ENCODE data around the gene OR2A42. TPM values are rescaled to one million over a fixed set of nuclear protein-coding genes. Genes with fewer than 3 reads are reported as not detected.
"Not testable (repeated sequence)": the region's sequence is repeated elsewhere in the genome, so short reads cannot be mapped to it uniquely, and the experiment has no call there.

The OR2A42 gene
- total RNA-seq, 4 donors from 2014 or later, result not detected

DNA sequence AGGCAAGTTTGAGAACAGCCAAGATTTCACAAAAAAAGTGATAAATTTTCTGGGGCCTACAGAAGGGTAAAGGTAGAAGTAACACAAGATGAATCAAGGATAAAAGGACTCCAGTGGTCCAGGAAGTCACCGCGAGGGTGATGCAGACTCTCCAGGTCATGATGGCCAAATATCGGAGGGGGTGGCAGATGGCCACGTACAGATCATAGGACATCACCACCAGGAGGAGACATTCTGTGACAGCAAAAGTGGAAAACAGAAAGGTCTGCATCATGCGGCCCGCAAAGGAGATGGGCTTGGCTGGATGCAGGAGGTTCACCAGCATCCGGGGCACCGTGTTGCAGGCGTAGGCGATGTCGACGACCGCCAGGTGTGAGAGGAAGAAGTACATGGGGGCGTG lies 19.7 kb upstream of the OR2A42 start:
- WGBS, 2 donors (ENCODE audit: low coverage in 1 of 2), result no CpG with 5 or more reads among the region's 14 CpGs

DNA sequence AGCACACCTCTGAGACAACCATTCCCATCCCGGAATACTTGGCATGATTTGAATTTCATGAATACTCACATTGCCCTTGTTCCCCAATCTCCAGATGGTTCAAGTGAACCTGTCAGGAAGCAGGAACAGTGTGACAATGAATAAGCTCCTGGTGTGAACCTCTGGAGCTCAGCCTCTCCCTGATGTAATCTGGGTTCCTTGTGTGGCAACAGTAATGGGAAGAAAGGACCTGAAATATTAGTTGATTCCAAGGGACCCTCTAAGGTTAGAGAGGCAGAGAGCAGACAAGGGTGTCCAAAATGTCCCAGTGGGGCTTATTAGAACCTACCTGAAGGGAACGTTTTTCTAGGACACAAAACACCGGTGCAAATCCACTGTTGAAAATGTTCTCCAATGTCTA lies 16.7 kb upstream of the OR2A42 start:
- in situ Hi-C loops (cut with MboI; ENCODE audit: low pct_ligation_motif_present in 1 of 4, low pct_unique_long_range_greater_than_20kb in 1 of 4, low sequenced_read_pairs in 3 of 4), result no loop called here
- Histone ChIP-seq H3K27me3 (no peaks in the 10 kb centered on the region), H3K4me1 (no peaks in the 10 kb centered on the region), H3K9me3 (no peaks in the 10 kb centered on the region), H3K27ac (no peak overlapping the region), H3K36me3 (no peaks in the 10 kb centered on the region), H3K4me3 (no peak overlapping the region)
- no peak for DNase-seq
- no peak for TF ChIP-seq EP300 (IDR thresholded peaks at IDR 0.05; ENCODE audit: low read depth)
- TF ChIP-seq, protein P1, sequence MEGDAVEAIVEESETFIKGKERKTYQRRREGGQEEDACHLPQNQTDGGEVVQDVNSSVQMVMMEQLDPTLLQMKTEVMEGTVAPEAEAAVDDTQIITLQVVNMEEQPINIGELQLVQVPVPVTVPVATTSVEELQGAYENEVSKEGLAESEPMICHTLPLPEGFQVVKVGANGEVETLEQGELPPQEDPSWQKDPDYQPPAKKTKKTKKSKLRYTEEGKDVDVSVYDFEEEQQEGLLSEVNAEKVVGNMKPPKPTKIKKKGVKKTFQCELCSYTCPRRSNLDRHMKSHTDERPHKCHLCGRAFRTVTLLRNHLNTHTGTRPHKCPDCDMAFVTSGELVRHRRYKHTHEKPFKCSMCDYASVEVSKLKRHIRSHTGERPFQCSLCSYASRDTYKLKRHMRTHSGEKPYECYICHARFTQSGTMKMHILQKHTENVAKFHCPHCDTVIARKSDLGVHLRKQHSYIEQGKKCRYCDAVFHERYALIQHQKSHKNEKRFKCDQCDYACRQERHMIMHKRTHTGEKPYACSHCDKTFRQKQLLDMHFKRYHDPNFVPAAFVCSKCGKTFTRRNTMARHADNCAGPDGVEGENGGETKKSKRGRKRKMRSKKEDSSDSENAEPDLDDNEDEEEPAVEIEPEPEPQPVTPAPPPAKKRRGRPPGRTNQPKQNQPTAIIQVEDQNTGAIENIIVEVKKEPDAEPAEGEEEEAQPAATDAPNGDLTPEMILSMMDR (IDR thresholded peaks at IDR 0.05), result no peak
- TF ChIP-seq POLR2AphosphoS5 (IDR thresholded peaks at IDR 0.05), result no peak
- TF ChIP-seq POLR2A (IDR thresholded peaks at IDR 0.05), result no peak
- WGBS, 2 donors (ENCODE audit: low coverage in 1 of 2), result 88 to 94% methylated on average over 2 to 3 of the region's 3 CpGs
- intact Hi-C loops (cut with DNase I; ENCODE audit: low total_unique reads), result no loop called here

More for the DNA sequence above, 19.7 kb upstream of the OR2A42 start:
- intact Hi-C loops (cut with DNase I; ENCODE audit: low total_unique reads); in situ Hi-C loops (cut with MboI; ENCODE audit: low pct_ligation_motif_present in 1 of 4, low pct_unique_long_range_greater_than_20kb in 1 of 4, low sequenced_read_pairs in 3 of 4); H3K4me1 ChIP-seq; DNase-seq; H3K36me3 ChIP-seq; H3K27ac ChIP-seq; H3K4me3 ChIP-seq; H3K27me3 ChIP-seq; H3K9me3 ChIP-seq: not testable (repeated sequence)

DNA sequence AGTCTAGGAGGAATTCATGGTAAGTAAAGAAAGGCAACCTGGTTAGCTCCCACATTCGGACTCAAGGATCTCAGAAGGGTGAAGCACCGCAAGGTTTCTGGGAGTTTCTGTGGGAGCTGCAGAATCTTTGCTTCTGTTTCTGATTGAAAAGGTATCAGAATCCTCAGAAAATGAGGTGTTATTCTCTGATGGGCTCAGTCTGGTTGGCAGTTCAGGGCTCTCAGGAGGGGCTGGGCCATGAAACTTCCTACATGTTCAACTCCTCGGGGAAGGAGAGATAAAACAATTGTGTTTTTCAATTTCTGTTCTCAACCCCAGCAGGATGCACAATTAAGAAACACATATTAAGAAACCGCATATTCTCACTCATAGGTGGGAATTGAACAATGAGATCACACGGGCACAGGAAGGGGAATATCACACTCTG lies 16.1 kb upstream of the OR2A42 start:
- 78 to 94% methylated on average over 2 to 5 of the region's 5 CpGs for WGBS, 2 donors (ENCODE audit: low coverage in 1 of 2)
- in situ Hi-C loops (cut with MboI; ENCODE audit: low pct_ligation_motif_present in 1 of 4, low pct_unique_long_range_greater_than_20kb in 1 of 4, low sequenced_read_pairs in 3 of 4), result no loop called here
- intact Hi-C loops (cut with DNase I; ENCODE audit: low total_unique reads), result no loop called here
- Histone ChIP-seq H3K27me3 (no peaks in the 10 kb centered on the region), H3K27ac (no peak overlapping the region), H3K9me3 (no peaks in the 10 kb centered on the region), H3K36me3 (no peaks in the 10 kb centered on the region), H3K4me3 (no peak overlapping the region), H3K4me1 (no peaks in the 10 kb centered on the region)
- DNase-seq, result no peak
- TF ChIP-seq EP300 (IDR thresholded peaks at IDR 0.05; ENCODE audit: low read depth) (no peak), POLR2AphosphoS5 (IDR thresholded peaks at IDR 0.05) (no peak), POLR2A (IDR thresholded peaks at IDR 0.05) (no peak)
- TF ChIP-seq, protein P1 (IDR thresholded peaks at IDR 0.05), result no peak

DNA sequence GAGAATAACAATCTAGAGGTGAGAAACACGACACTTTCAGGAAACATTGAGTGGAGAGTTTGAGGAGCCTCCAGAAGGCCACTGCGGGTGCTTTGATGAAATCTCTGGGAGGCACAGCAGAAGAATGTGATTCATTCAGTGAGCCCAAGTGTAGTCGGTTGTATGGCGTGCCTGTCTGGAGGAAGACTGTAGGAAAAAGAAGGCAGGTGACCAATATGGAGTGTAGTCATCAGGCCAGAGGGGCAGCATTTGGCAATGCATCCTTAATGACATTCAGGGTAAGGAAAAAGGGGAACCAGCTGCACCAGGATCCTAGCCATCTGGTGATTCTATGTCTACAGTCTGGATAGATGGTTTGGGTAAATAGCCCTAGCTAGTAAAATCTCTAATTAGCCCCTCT lies 12.9 kb upstream of the OR2A42 start:
- DNase-seq; intact Hi-C loops (cut with DNase I; ENCODE audit: low total_unique reads); H3K27me3 ChIP-seq; H3K9me3 ChIP-seq; H3K36me3 ChIP-seq; in situ Hi-C loops (cut with MboI; ENCODE audit: low pct_ligation_motif_present in 1 of 4, low pct_unique_long_range_greater_than_20kb in 1 of 4, low sequenced_read_pairs in 3 of 4); H3K27ac ChIP-seq; H3K4me1 ChIP-seq; H3K4me3 ChIP-seq: not testable (repeated sequence)
- WGBS, 2 donors (ENCODE audit: low coverage in 1 of 2), result no CpG with 5 or more reads among the region's 4 CpGs

DNA sequence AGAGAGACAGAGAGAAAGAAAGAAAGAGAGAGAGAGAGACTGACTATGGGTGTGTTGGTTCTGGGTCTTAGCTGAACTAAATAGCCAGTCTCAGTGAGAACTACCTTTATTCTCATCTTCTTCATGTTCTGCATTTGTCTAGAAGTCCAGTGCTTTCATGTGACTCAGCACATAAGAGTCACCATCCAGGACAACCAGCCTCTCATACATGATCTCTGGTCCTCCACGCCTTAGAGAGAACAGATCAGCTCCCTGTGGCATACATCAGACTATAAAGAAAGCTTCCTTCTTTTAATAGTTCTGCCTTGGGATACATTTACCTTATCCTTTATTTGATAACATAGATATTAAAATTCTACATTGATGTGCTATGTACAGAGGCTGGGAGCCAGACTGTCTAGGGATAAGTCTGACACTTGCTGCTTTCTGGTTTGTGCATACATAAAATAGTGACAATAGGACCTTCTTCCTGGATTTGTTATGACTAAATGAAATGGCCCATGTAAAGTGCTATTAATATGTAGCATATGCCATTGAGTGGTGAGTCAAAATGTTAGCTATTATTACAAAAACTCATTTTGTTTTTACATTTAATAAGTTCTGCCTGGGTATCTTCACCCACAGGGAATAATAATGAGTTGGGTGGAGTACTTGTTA lies 8.4 kb upstream of the OR2A42 start:
- H3K4me3 ChIP-seq; intact Hi-C loops (cut with DNase I; ENCODE audit: low total_unique reads); H3K4me1 ChIP-seq; H3K9me3 ChIP-seq; H3K36me3 ChIP-seq; H3K27me3 ChIP-seq; in situ Hi-C loops (cut with MboI; ENCODE audit: low pct_ligation_motif_present in 1 of 4, low pct_unique_long_range_greater_than_20kb in 1 of 4, low sequenced_read_pairs in 3 of 4); H3K27ac ChIP-seq; DNase-seq: not testable (repeated sequence)
- no CpG with 5 or more reads among the region's 1 CpG for WGBS, 2 donors (ENCODE audit: low coverage in 1 of 2)

DNA sequence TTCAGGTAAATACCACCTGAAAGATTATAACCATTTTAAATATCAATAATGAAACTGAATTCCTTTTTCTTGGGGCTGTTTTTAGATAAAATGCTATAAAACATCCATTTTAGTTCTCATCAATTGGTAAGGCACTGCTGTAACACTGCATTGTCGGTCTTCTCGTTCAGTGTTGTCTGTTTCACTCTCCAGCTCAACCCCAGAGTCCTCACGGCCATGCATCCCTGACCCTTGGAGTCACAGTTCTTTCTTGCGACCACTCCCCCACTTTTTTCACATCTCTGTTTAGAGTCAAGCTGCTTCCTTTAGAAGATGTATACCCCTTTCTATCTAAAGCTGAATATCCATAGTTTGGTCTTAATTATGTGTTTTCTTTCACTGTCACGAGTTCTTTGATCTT lies 7.6 kb upstream of the OR2A42 start:
- not testable (repeated sequence) for H3K36me3 ChIP-seq, H3K9me3 ChIP-seq
- no CpG with 5 or more reads among the region's 5 CpGs for WGBS, 2 donors (ENCODE audit: low coverage in 1 of 2)

DNA sequence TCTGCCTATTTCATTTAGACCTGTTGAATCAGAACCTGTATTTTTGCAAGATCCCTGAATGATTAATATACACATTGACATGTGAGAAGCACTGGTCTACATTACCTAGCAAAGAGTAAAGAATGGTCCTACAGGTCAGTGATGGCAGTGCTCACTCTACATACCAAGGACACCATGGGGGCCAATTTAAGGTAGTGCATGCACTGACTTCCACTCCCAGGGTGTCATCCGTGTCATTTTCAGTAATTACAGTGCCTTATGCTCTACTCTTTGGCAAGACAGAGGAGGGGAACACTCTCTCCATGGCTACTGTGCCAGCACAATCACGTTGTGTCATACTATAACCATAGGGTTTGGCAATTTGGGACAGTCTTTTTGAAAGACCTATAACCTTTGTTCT lies 6.0 kb upstream of the OR2A42 start:
- H3K36me3 ChIP-seq; H3K4me1 ChIP-seq; intact Hi-C loops (cut with DNase I; ENCODE audit: low total_unique reads); H3K27ac ChIP-seq; H3K27me3 ChIP-seq; H3K4me3 ChIP-seq; H3K9me3 ChIP-seq; DNase-seq; in situ Hi-C loops (cut with MboI; ENCODE audit: low pct_ligation_motif_present in 1 of 4, low pct_unique_long_range_greater_than_20kb in 1 of 4, low sequenced_read_pairs in 3 of 4): not testable (repeated sequence)
- no CpG with 5 or more reads among the region's 2 CpGs for whole genome bisulfite sequencing, 2 donors (ENCODE audit: low coverage in 1 of 2)

More for the DNA sequence above, 7.6 kb upstream of the OR2A42 start:
- intact Hi-C loops (cut with DNase I; ENCODE audit: low total_unique reads); in situ Hi-C loops (cut with MboI; ENCODE audit: low pct_ligation_motif_present in 1 of 4, low pct_unique_long_range_greater_than_20kb in 1 of 4, low sequenced_read_pairs in 3 of 4); H3K27me3 ChIP-seq; H3K27ac ChIP-seq; H3K4me1 ChIP-seq; DNase-seq; H3K4me3 ChIP-seq: not testable (repeated sequence)

DNA sequence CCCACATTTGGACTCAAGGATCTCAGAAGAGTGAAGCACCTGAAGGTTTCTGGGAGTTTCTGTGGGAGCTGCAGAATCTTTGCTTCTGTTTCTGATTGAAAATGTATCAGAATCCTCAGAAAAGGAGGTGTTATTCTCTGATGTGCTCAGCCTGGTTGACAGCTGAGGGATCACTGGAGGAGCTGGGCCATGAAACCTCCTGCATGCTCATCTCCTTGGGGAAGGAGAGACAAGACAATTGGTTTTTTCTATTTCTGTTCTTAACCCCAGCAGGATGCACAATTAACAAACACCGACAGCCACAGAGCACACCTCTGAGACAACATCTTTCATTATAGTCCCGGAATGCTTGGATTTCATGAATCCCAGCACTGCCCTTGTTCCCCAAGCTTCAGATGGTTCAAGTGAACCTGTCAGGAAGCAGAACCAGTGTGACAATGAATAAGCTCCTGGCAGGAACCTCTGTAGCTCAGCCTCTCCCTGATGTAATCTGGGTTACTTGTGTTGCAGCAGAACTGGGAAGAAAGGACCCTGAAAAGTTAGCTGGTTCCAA lies 799 bp downstream of the OR2A42 start:
- in situ Hi-C loops (cut with MboI; ENCODE audit: low pct_ligation_motif_present in 1 of 4, low pct_unique_long_range_greater_than_20kb in 1 of 4, low sequenced_read_pairs in 3 of 4); intact Hi-C loops (cut with DNase I; ENCODE audit: low total_unique reads); H3K27me3 ChIP-seq; H3K9me3 ChIP-seq; DNase-seq; H3K4me1 ChIP-seq; H3K27ac ChIP-seq; H3K4me3 ChIP-seq; H3K36me3 ChIP-seq: not testable (repeated sequence)
- 96% methylated on average over 2 of the region's 2 CpGs; no CpG with 5 or more reads in 1 of the 2 donors for WGBS, 2 donors (ENCODE audit: low coverage in 1 of 2)

DNA sequence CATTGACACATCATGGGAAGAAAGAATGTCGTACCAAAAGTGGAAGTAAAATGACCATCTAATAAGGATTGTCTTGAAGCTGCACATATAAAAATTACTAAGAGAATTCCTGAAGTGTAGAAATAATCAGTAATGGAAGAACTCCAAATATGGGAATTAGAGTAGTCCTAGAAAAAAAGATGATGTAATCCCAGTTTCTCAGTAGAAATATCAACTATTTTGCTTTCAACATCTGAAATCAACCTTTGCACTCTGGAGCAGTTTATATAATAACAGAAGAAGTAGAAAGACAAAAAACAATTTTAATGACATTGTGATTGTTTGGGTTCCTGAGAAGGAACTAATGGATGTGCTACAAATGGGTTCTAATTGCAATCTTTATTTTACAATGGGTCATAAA lies 6.4 kb downstream of the OR2A42 start:
- H3K4me1 ChIP-seq; DNase-seq; H3K27me3 ChIP-seq; H3K4me3 ChIP-seq; intact Hi-C loops (cut with DNase I; ENCODE audit: low total_unique reads); in situ Hi-C loops (cut with MboI; ENCODE audit: low pct_ligation_motif_present in 1 of 4, low pct_unique_long_range_greater_than_20kb in 1 of 4, low sequenced_read_pairs in 3 of 4); H3K36me3 ChIP-seq; H3K27ac ChIP-seq; H3K9me3 ChIP-seq: not testable (repeated sequence)
- 95% methylated on average over 1 of the region's 1 CpG; no CpG with 5 or more reads in 1 of the 2 donors for WGBS, 2 donors (ENCODE audit: low coverage in 1 of 2)

Measured in transverse colon (tissue), 4 donors.